HG02973 (cell line): Measurements from ENCODE around the gene KCNJ8.
"Not testable (repeated sequence)": the region's sequence is repeated elsewhere in the genome, so short reads cannot be mapped to it uniquely, and the experiment has no call there.

ENCODE experiments used
- ATAC-seq: cut with Tn5 transposase; IDR thresholded peaks from one replicate; pipeline ENCODE4 v1.9.1; 2021; ENCODE audit warnings: moderate library complexity; ENCODE audit not compliant: unreplicated experiment

KCNJ8 gene

DNA sequence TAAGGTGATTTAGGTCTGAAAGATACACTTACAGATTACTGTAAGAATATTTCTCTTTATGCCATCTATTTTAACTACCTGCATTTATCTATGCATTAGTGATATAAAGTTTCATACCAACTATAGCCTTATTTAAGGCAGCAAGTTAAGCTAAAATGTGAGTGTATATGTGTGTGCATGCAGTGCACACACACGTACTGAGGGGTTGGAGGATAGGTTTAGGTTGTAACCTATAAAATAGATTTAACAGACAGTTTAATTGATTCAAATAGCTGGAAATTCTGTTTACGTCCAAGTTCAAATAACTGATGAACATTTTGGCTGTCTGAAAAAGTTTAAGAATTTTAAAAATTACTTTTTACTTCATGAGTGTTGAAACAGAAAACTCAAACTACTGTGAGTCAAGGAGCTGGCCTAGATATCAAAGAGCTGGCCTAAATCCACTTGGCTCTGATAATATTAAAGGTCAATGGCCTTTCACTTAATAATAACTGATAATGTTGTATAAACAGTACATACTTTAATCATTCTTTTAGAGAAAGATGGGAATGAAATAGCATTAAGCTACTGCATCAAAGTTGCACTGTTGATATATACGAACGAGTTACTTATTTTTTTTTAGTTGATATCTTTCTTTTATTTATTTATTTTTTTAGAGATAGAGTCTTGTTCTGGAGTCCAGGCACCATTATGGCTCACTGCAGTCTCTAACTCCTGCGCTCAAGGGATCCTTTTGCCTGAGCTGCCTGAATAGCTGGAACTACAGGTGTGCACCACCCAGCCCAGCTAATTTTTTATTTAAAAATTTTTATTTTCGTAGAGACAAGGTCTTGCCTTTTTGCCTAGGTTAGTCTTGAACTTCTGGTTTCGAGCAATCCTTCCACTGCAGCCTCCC, 13.8 kb upstream of the KCNJ8 start:
- no peak for ATAC-seq

DNA sequence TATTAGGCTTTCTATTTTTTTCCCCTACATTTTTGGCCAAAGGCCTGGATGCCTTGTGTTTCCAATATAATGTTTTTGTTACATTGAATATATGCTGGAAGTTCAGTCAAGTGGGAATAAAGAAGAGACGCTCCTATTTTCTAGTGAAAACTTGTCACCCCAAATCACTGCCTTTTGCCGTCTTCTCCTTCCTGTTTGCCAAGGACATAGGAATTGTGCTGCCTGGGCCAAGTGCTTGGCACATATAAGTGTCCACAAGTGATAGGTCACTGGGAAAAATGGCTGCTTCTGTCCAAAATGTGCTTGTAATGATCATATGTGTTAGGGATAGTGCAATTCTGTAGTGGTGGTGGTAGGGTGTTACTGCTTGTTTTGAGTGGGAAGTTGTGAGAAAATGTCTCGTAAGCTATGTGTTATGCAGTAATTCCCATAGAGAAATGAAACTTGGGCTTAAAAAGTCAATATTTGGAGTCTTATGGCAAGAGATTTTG, 11.6 kb upstream of the KCNJ8 start:
- no peak for ATAC-seq

DNA sequence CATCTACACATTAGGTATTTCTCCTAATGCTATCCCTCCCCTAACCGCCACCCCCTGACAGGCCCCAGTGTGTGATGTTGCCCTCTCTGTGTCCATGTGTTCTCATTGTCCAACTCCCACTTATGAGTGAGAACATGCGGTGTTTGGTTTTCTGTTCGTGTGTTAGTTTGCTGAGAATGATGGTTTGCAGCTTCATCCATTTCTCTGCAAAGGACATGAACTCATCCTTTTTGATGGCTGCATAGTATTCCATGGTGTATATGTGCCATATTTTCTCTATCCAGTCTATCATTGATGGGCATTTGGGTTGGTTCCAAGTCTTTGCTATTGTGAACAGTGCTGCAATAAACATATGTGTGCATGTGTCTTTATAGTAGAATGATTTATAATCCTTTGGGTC, 8.2 kb upstream of the KCNJ8 start:
- not testable (repeated sequence) for ATAC-seq

DNA sequence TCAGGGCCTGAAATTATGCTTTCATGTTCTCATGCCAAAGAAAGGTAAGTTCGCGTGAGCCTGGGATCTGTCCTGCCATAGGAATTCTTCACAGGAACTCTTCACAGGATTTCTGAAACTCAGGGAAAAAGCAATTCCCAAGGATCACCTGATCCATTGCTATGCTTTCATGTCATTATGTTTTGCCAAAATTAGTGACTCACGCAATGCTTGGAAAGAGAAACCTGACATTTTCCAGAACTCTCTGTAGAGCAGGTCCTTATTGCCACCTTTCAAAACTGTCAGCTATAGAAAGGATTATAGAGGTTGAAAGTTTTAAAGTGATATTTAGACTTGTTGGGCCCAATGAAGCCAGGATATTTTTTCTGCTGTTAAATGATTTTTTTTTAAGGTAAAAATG, 6.3 kb upstream of the KCNJ8 start:
- no peak for ATAC-seq

DNA sequence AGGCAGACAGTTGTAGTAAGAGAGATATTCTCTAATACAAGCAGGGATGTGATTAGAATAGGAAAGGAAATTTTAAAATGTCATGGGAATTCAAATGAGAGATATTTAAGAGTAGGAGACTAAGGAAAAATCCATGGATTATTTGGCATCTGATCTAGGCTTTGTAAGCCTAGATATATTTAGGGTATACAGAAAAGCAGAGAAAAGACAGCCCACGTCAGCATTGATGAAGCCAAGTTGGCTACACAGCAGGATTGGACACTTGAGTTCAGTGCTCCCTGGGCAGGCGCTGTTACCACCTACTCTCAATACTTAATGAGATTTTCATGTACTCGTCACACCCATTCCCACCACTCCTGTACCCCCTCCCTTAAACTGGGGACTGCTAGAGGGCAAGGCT, 1.7 kb upstream of the KCNJ8 start:
- no peak for ATAC-seq

DNA sequence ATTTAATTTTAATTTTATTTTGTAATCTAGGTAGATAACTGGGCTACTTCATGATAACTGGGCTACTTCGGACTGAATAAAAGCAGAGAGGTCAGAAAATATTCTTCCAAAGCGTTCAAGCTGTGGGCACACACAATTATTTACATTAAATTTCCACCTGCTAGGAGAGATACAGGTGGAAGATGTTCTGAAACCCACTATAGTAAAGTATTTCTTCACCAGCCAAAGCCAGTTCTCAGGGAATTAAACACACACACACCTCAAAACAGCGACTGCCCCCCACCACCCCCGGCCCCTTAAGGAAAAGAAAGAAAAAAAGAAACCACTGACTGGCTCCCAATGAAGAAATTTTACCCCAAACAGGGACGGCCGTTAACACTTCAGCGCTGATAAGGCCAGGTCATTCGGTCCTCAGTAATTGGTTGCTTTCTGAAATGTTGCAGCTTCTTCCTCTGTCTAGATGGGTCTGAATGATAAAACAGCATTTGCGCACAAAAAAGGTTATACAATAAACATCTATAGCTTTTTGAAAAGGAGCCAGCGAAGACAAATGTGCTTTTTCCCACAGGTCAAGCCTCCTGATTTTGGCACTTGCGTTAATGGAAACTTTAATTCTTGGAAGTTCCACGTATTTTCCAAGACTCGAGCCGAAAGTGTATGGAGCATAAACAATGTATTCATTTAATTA, 771 bp upstream of the KCNJ8 start:
- ATAC-seq = no peak

DNA sequence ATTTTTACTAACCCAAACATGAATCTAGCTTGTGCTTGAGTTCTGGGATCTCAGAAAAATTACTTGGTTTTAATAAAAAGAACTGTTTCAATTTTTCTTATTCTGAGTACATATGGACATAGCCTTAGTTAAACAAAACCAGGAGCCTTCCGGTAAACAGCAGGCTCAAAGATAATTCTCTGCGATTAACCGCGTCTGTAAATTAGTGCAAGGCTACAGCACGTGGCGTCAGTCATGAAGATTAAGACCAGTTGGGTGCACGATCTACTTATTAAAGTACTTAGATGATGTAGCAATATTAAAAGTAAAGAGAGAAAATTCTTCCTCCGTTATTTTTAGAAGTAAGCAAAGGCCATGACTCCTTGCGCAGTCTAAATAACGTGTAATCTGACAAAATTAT, 700 bp downstream of the KCNJ8 start:
- no peak for ATAC-seq

DNA sequence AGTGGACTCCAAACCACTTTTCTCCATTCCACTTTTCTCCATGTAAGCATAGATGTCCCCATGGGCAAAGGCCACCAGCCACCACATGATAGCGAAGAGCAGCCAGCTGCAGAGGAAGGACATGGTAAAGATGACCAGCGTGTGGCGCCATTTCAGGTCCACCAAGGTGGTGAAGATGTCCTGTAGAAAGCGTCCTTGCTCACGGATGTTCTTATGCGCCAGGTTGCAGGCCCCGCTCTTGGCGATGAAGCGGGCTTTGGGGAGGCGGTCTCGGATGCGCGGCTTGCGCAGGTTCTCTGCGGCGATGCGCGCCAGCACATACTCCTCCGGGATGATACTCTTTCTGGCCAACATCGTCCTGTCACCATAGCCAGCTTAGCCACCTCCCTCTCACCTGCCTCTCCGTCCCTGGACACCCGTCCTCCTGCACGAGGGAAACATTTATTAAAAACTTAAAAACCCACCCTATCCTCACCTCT, 1.2 kb downstream of the KCNJ8 start:
- no peak for ATAC-seq

DNA sequence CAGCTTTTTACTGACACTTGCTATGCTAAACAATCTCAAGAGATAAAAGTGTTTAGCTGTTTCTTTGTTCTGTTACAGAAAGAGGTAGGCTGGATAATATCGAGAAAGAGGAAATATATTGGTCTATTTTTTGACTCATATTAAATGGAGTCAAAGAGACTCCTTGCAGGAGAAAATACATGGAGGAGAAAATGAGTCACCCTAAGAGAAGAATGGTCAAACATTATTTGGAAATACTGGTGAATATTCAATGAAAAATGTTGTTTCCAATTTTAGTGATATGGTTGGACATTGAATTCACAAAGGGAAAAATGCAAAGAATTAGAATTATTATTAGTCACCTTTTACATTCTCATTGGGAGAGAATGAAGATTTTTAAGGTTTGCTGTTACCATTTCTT, 3.2 kb downstream of the KCNJ8 start:
- ATAC-seq = no peak

DNA sequence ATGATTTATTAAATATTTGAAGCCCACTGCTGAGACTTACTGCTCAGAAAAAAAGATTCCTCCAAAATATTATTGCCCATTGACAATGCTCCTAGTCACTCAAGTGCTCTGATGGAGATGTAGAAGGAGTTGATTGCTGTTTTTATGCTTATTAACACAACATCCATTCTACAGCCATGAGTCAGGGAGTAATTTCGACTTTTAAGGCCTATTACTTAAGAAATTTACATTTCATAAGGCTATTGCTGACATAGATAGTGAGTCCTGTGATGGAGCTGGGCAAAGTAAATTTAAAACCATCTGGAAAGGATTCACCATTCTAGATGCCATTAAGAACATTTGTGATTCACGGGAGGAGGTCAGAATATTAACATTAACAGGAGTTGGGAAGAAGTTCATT, 5.2 kb downstream of the KCNJ8 start:
- ATAC-seq = no peak

DNA sequence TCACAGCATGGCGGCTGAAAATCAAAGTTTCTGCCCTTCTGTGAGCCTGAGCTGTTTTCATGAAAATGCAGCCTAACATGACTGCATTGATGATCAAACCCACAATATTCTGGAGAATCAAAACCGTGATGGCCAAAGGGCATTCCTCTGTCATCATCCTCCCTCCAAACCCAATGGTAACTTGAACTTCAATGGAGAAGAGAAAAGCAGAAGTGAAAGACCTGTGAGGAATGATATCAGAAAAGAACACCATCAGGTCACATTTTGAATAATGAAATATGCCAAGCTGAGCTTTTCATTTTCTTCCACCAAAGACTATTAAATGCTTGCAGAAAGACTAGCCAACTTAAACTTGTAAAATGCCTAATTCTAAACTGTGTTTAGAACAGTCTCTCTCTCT, 8.1 kb downstream of the KCNJ8 start:
- ATAC-seq = no peak

DNA sequence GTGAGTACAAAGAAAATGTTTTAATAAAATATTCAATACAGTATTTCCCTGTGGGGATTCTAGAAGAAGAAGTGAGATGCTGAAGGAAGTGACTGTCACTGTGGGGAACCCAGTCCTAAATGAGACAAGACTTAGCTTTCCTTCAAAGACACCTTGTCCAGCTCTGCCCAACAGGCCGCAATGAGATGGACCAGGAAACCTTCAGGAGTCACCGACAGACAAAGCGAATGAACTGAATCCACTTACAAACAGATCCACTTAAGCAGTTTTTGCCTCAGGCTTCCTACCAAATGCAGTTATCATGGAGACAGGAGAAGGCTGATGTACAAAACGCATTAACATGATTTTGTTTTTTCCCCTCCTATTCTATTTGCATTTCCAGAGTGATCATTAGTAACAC, 9.6 kb downstream of the KCNJ8 start:
- ATAC-seq = no peak

DNA sequence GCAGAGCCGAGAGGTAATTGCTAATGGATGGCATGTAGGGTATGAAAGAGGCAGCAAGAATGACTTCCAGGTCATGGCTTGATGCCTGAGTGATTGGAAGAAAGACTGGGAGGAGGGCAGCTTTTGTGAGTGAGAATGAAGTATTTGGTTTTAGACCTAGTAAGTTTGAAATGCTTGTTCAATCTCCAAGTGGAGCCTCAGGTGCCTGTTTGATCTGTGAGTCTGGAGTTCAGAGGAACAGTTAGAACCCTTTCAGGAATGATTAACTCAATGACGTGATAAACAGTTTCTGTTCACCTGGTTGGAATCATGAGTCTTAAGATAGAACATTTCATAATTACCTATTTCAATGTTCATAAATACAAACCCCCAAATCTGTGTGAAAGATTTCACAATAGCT, 10.4 kb downstream of the KCNJ8 start:
- ATAC-seq = no peak

DNA sequence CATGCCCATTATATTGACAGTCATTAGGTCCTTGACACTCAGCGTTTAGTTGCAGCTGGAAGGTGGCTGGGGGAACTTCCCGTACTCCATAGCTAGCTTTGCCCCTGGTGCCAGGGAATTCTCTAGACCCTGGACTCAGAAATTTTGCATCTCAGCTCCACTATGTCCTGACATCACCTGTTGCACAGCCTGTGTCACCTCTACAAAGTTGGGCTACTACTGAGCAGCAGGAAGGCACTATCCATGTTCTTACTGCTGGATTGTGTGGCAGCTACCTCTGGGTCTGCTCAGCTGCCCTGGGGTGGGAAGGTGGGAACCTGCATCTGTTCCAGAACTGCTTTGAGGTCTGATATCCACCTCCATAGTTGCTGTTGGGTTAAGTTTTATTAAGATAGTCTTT, 11.0 kb downstream of the KCNJ8 start:
- ATAC-seq = no peak

DNA sequence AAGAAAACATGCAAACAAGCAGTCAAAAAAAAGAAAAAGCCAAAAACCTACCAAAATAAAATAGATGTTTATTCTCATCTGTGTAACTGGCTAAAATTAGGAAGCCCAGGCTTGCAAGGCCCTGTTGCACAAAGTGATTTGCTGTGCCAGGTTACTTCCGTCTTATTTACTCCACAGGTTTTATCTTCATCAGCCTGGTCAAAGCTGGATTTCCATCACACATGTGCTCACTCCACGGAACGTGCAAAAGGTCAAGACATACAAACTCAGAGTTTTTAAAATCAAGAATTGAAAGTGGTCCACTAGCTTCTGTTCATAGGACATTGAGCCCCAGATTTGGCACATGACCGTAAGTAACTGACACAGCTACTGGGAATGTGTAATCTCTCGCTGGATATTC, 14.8 kb downstream of the KCNJ8 start:
- no peak for ATAC-seq

DNA sequence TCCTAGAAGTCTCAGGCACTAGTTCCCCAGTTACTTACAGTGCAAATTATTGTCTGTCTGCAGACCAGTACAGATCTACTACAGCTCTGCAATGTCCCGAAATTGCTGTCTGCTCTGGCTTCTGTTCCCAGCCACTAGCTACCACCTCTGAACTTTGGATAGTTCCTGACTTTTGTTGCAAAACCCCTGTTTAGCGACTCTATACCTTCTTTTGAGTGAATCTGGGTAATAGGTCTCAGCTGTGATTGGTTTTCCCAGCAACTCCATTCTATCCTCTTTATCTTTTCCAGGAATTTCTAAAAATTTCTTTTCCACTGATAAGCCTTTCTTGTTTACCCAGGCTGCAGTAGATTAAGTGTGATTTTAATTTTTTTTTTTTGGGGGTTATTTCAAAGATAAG, 16.8 kb downstream of the KCNJ8 start:
- ATAC-seq = no peak

DNA sequence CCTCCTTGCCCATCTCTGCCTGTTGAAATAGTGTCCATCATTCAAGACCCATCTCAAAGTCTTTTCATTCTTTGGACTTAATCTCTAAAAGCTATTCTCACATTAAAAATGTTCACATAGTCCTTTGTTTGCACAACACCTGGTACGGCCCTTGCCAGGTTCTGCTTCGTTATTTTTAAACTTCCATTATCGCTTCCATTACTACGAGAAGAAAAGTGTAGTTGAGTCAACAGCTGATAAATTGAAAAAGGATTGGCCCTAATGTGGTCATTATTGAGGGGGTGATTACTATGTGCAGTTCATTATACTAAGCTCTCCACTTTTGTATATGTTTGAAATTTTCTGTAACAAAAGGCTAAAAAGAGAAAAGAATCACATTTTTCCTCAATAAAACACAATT, 17.8 kb downstream of the KCNJ8 start:
- ATAC-seq = no peak

DNA sequence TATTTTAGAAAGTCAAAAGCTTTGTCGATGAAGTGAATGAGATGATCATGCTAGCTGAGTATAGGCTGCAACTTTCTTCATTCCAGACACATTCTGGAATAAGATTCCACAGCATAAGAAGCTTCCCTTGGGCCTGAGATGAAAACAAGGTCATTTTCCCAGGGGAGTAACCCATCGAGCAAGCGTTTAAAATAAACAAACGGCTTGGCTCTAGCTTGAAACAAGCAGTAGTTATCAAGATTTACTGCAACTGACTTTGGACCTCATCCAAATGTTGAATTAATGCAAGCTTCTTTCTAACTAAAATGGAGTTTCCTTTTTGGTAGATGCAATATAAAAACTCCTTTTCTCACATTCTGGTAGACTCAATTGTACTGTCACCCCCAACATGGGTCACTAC, 23.0 kb downstream of the KCNJ8 start:
- ATAC-seq = no peak

DNA sequence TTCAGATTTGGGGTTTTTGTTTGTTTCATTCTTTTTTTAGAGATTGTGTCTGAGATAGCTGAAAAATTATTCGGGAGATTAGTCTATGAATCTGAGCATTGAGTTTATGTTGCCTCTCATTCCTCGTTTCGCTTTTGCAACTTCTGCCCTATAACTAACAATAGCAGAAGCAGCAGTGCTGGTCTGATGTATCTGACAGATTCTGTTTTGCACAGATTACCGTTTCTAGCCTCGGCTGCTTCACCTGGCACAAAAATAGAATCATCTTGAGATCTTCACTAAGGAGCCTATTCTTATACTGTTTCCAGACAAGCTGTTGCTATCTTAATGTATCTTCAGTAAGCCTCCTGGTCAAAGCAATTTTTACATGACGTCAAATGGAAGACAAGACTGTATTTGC, 29.2 kb downstream of the KCNJ8 start:
- ATAC-seq = no peak

DNA sequence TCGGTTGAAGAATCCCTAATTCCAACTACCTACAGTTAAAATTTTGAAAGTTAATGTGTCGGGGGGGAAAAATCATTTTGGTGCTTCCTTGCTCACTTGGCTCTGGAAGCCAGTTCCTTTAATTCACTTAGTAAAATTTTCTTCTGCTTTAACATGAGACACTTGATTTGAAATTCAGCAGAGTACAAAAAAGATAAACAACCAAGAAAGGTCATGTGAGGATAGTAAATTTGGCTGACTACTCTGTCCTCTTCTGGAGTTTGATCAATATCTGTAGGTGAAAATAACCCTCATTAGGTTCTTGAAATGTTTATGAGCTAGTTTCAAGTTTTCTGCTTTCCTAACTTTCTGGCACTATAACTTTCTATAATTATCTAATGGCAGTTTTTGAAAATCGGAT, 43.4 kb downstream of the KCNJ8 start:
- ATAC-seq = no peak

DNA sequence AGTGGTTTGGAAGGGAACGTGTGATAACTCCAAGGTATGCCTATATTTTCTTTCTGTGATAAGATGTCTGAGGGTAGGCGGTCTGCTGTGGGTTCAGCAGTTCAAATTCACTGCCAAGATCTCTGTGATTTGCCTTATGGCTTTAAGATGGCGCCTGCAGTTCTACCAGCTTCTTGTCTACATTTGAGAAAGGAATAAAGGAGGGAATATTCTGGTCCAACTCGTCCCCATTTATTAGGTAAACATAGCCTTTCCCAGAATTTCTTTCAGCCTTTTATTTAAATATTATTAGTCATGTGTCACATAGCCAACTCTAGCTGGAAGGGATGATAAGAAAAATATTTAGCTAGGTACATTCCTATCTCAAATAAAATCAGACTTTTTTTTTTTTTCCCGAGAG, 48.8 kb downstream of the KCNJ8 start:
- no peak for ATAC-seq

DNA sequence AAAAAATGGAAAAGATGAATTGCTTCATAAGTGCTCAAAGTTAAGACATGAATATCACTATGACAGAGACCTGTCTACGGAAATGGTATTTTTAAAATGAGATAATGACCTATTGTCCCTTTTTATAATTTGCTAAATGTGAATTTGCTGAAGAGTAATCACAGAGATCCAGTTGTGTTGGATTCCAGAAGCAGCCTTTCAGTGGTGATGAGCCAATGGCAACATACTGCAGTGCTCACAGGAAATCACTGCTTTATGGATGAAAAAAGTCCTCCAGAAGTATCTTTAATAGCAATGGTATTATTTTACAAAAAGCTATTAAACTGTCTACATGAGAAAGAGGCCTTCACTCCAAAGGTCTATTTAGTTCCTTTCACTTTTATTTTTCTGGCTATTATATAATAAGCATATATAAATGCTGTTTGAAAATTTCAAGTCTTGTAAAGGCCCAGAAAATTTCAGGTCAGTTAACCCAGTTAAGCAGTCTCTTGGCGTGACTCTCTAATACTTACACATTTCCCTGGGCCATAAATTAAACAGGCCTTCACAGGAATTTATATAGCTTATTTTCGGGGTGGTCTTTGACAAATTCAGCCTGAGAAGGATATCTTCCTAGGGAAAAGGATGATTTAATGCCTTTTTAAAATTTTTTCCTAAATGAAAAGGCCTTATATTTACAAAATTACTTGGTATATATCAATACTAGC, 55.4 kb downstream of the KCNJ8 start:
- no peak for ATAC-seq
